Measurements from ENCODE around the gene SLC13A1.

The SLC13A1 gene

GRCh38 chr7:123070702-123071286, 129.0 kb downstream of the SLC13A1 start:
- DNase-seq: no peak

GRCh38 chr7:123067814-123068213, 132.0 kb downstream of the SLC13A1 start:
- intact Hi-C loops (cut with DNase I): no loop called here
- no peak for DNase-seq

More at GRCh38 chr7:123070702-123071286, 129.0 kb downstream of the SLC13A1 start:
- intact Hi-C loops (cut with DNase I): no loop called here

All from head of caudate nucleus (tissue), 42 donors.